Lower leg skin (tissue), 3 donors: Measurements from ENCODE around the gene SLC27A3.

ENCODE experiments used
- CTCF ChIP-seq, 3 donors: fragments of 450-650 bp; IDR thresholded peaks; one replicate each; pipeline ENCODE4 v1.5.1; 2016; ENCODE audit warnings: antibody characterized with exemption in 3 of 3, mild to moderate bottlenecking in 3 of 3, moderate library complexity in 2 of 3
- POLR2A ChIP-seq, 2 donors: fragments of 450-650 bp; IDR thresholded peaks; one replicate each; pipeline ENCODE4 v1.6.1; 2016 to 2017; ENCODE audit warnings: antibody characterized with exemption in 2 of 2, mild to moderate bottlenecking in 1 of 2, moderate library complexity in 1 of 2

- no peak for TF ChIP-seq CTCF (IDR thresholded peaks at IDR 0.05)
- no peak for TF ChIP-seq POLR2A (IDR thresholded peaks at IDR 0.05)
These were observed 5.3 kb downstream of the SLC27A3 start for GRCh38 chr1:153780551-153780950.
